Smooth muscle cell (in vitro differentiated cells): ENCODE results near the gene RAB11B. TPM values are rescaled to one million over a fixed set of nuclear protein-coding genes. Genes with fewer than 3 reads are reported as not detected.
"Not testable (repeated sequence)": the region's sequence is repeated elsewhere in the genome, so short reads cannot be mapped to it uniquely, and the experiment has no call there.

Experiments used
- DNase-seq: peaks from one replicate; lab custom pipeline; 2025; ENCODE audit not compliant: unreplicated experiment; lab: John Stamatoyannopoulos, UW
- H2AFZ ChIP-seq: fragments of 200-600 bp; sonication (generic); 2 replicates; pipeline ENCODE4 v1.6.0; 2016; ENCODE audit warnings: antibody characterized with exemption, low read depth, mild to moderate bottlenecking
- H3F3A ChIP-seq: fragments of 200-600 bp; sonication (generic); 2 replicates; pipeline ENCODE4 v1.6.0; 2017; ENCODE audit warnings: antibody characterized with exemption, low read depth
- H3K27ac ChIP-seq: fragments of 200-600 bp; sonication (generic); 2 replicates; pipeline ENCODE4 v1.5.1; 2016; ENCODE audit warnings: low read depth, mild to moderate bottlenecking
- H3K27me3 ChIP-seq: fragments of 200-600 bp; sonication (generic); 2 replicates; pipeline ENCODE4 v1.6.1; 2016; ENCODE audit warnings: low read depth, mild to moderate bottlenecking
- H3K36me3 ChIP-seq: fragments of 200-600 bp; sonication (generic); 2 replicates; pipeline ENCODE4 v1.5.1; 2016; ENCODE audit warnings: low read depth
- H3K4me1 ChIP-seq: fragments of 200-600 bp; sonication (generic); 2 replicates; pipeline ENCODE4 v1.5.1; 2016; ENCODE audit warnings: low read depth
- H3K4me2 ChIP-seq: fragments of 200-600 bp; sonication (generic); 2 replicates; pipeline ENCODE4 v1.6.0; 2016; ENCODE audit warnings: mild to moderate bottlenecking
- H3K4me3 ChIP-seq: fragments of 200-600 bp; sonication (generic); 2 replicates; pipeline ENCODE4 v1.5.1; 2016; ENCODE audit warnings: mild to moderate bottlenecking
- H3K79me2 ChIP-seq: fragments of 200-600 bp; sonication (generic); 2 replicates; pipeline ENCODE4 v1.6.0; 2016; ENCODE audit warnings: low read depth, mild to moderate bottlenecking
- H3K9ac ChIP-seq: fragments of 200-600 bp; sonication (generic); 2 replicates; pipeline ENCODE4 v1.6.0; 2016; ENCODE audit warnings: low read depth
- H3K9me3 ChIP-seq: fragments of 200-600 bp; sonication (generic); replicated peaks from 2 replicates; pipeline ENCODE4 v1.5.1; 2016; ENCODE audit warnings: low read depth
- H4K20me1 ChIP-seq: fragments of 200-600 bp; sonication (generic); 2 replicates; pipeline ENCODE4 v1.6.0; 2016; ENCODE audit warnings: low read depth
- WGBS: methylation state at CpG from one replicate; pipeline ENCODE4 v1.1.7; 2016; ENCODE audit warnings: low lambda C conversion rate; 5-methylcytosine and 5-hydroxymethylcytosine counted together
- polyA plus RNA-seq: library from polyadenylated mRNA; unstranded; fragments of >200 nt; fragmentation: Nextera tagmentation; extraction: Ambion mirVana; gene quantifications from 2 replicates; pipeline ENCODE4 v1.2.1, GENCODE V29; 2016
- total RNA-seq: library from RNA; depleted of rRNA; stranded (reverse); fragments of >200 nt; gene quantifications from 2 replicates; pipeline ENCODE4 v1.2.3, GENCODE V29; 2014
- TF ChIP-seq, protein P1 (sequence below): fragments of 200-600 bp; sonication (generic); IDR thresholded peaks from 2 replicates; pipeline ENCODE4 v1.5.1; 2017; ENCODE audit warnings: borderline replicate concordance, mild to moderate bottlenecking, antibody characterized with exemption; ENCODE audit not compliant: insufficient read depth, poor library complexity, severe bottlenecking

The RAB11B gene
- total and polyA plus RNA-seq, 2 experiments from 2014 or later: 28.9 to 148 TPM

DNA sequence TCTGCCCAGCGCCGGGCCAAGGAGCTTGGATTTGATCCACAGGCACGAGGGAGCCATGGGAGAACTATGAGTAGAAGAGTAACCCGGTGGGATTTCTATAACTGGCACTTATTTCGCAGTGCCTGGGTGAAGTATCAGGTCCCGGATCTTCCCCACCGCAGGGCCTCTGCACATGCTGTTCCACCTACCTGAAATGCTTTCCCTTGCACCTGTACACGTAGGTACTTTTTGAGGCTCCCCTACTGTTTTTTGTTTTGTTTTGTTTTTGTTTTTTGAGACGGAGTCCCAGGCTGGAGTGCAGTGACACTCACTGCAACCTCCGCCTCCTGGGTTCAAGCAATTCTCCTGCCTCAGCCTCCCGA lies 46.7 kb upstream of the RAB11B start:
- Histone ChIP-seq H3K27me3 (peaks cover 3% of the 10 kb centered on the region), H3K9me3 (no peaks in the 10 kb centered on the region), H3K4me2 (peak overlapping the region; percentile 84), H3F3A (no peaks in the 10 kb centered on the region), H3K36me3 (no peaks in the 10 kb centered on the region), H3K4me3 (peak overlapping the region; percentile 53), H3K4me1 (peaks cover 4% of the 10 kb centered on the region), H4K20me1 (no peaks in the 10 kb centered on the region), H3K27ac (no peak overlapping the region), H3K79me2 (no peaks in the 10 kb centered on the region), H2AFZ (no peak overlapping the region), H3K9ac (no peak overlapping the region)
- TF ChIP-seq, protein P1, sequence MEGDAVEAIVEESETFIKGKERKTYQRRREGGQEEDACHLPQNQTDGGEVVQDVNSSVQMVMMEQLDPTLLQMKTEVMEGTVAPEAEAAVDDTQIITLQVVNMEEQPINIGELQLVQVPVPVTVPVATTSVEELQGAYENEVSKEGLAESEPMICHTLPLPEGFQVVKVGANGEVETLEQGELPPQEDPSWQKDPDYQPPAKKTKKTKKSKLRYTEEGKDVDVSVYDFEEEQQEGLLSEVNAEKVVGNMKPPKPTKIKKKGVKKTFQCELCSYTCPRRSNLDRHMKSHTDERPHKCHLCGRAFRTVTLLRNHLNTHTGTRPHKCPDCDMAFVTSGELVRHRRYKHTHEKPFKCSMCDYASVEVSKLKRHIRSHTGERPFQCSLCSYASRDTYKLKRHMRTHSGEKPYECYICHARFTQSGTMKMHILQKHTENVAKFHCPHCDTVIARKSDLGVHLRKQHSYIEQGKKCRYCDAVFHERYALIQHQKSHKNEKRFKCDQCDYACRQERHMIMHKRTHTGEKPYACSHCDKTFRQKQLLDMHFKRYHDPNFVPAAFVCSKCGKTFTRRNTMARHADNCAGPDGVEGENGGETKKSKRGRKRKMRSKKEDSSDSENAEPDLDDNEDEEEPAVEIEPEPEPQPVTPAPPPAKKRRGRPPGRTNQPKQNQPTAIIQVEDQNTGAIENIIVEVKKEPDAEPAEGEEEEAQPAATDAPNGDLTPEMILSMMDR: no peak
- DNase-seq: no peak
- WGBS: 52% methylated on average over 11 of the region's 11 CpGs

DNA sequence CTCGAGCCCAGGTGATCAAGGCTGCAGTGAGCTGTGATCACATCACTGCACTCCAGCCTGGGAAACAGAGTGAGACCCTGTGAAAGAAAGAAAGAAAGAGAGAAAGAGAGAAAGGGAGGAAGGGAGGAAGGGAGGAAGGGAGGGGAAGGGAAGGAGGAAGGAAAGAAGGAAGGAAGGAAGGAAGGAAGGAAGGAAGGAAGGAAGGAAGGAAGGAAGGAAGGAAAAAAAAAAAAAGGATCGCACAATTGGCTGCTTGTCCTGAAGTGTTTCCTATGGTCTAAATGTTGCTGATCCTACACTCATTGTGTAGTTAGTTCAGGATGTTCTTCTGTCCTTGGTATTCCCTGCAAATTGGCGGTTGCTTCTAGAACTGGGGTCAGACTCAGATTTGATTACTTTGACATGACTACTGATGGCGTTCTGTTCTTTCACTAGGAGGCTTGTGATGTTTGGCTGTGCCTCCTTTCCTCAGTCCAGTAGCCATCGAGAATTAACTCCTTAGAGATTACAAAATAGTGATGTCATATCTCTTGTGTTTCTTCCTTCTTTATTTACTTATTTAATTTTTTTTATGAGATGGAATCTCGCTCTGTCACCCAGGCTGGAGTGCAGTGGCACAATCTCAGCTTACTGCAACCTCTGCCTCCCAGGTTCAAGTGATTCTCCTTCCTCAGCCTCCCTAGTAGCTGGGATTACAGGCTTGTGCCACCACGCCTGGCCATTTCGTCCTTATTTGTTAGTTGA lies 40.4 kb upstream of the RAB11B start:
- 84% methylated on average over 8 of the region's 8 CpGs for WGBS
- DNase-seq: not testable (repeated sequence)

DNA sequence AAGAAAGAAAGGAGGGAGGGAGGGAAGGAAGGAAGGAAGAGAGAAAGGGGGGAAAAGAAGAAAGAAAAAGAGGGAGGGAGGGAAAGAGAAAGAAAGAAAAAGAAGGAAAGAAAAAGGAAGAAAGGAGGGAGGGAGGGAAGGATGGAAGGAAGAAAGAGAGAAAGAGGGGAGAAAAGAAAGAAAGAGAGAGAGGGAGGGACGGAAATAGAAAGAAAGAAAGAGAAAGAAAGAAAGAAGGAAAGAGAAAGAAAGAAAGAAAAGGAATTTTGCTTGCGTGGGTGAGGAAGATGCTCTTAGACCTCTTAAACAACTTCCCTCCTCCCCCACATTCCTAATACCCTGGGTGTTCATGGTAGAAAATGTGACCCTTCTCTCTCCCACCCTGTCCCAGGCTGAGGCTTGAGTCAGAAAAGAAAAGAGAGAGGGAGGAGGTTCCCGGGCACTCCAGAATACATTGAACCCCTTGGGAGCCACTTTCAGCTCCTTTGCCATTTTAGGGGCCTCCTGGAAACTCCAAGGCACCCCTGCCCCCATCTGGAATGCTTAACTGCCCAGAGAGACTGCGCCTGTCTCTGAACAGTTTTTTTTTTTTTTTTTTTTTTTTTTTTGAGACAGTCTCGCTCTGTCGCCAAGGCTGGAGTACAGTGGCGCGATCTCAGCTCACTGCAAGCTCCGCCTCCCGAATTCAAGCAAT lies 37.9 kb upstream of the RAB11B start:
- Histone ChIP-seq H3K36me3 (no peaks in the 10 kb centered on the region), H3K79me2 (no peaks in the 10 kb centered on the region), H3K4me1 (peaks cover 5% of the 10 kb centered on the region), H3K9ac (no peak overlapping the region), H3K27me3 (no peaks in the 10 kb centered on the region), H3K4me3 (peak overlapping the region; percentile 28), H4K20me1 (no peaks in the 10 kb centered on the region), H3K4me2 (peak overlapping the region; percentile 66), H3K27ac (peak overlapping the region; percentile 17), H2AFZ (peak overlapping the region; percentile 5), H3K9me3 (no peaks in the 10 kb centered on the region), H3F3A (peaks cover 9% of the 10 kb centered on the region)
- no peak for DNase-seq
- TF ChIP-seq, protein P1: no peak
- WGBS: 28% methylated on average over 10 of the region's 10 CpGs

More for the DNA sequence above, 40.4 kb upstream of the RAB11B start:
- H3K4me1 ChIP-seq, H3K79me2 ChIP-seq, H3K27me3 ChIP-seq, H4K20me1 ChIP-seq, H3K9ac ChIP-seq, H3K9me3 ChIP-seq, H2AFZ ChIP-seq, H3K4me2 ChIP-seq, H3K36me3 ChIP-seq, H3F3A ChIP-seq, H3K4me3 ChIP-seq, H3K27ac ChIP-seq: not testable (repeated sequence)

DNA sequence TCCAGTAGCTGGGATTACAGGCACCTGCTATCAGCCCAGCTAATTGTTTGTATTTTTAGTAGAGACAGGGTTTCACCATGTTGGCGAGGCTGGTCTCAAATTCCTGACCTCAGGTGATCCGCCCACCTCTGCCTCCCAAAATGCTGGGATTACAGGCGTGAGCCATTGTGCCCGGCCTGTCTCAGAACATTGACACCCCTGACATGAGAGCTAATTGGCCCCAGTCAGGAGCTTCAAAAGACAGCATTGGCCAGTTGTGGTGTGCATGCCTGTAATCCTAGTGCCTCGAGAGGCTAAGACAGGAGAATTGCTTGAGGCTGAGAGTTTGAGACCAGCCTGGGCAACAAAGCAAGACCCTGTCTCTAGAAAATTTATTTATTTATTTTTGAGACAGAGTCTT lies 37.3 kb upstream of the RAB11B start:
- not testable (repeated sequence) for H3K79me2 ChIP-seq, H3K36me3 ChIP-seq, H3K4me1 ChIP-seq, H3K27me3 ChIP-seq, H2AFZ ChIP-seq, H3F3A ChIP-seq, H3K27ac ChIP-seq, H3K4me3 ChIP-seq, H3K9ac ChIP-seq, H4K20me1 ChIP-seq, DNase-seq, H3K9me3 ChIP-seq
- H3K4me2 ChIP-seq: peak overlapping the region; percentile 66
- 54% methylated on average over 5 of the region's 5 CpGs for WGBS
